Ovary (tissue), 3 donors: ENCODE data around the gene FAM9A.

Experiments used
- POLR2A ChIP-seq: fragments of 450-650 bp; IDR thresholded peaks from one replicate; pipeline ENCODE4 v1.6.1; 2017; ENCODE audit warnings: antibody characterized with exemption, mild to moderate bottlenecking, moderate library complexity
- TF ChIP-seq, protein P1 (sequence below), 3 donors: fragments of 450-650 bp in 2 of 3; fragments of 200-600 bp in 1 of 3; IDR thresholded peaks; one replicate each; pipeline versions ENCODE4 v1.5.1 to v1.8.0; 2016 to 2022; ENCODE audit warnings: antibody characterized with exemption in 3 of 3, mild to moderate bottlenecking in 1 of 3
- donor health status: DM: no; HTN: no; CAD: no.

DNA sequence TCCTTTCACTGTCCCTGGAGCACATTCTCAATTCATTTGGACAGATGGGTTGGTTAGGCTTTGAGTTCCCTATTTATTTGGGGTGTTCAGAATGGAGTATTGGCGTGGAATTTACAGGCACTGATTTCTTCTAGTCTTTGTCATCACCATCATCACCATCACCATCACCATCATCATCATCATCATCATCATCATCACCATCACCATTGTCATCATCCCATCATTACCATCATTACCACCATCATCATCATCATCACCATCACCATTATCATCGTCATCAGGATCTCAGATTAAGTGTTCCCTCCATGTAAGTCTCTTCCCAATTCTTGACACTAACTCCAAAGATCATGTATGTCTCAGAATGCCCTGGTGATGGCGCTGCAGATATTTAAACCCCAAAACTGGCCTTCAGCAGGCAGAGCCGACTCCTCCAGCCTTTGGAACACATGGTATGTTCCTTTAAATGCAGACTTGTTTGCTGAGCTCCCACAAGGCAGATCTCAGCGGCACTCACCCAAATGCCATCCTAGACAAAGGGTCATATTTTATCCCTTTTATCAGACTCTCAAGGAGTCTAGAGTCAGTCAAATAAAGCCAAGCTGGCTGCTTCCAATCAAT lies 19.8 kb upstream of the FAM9A start:
- TF ChIP-seq, protein P1, sequence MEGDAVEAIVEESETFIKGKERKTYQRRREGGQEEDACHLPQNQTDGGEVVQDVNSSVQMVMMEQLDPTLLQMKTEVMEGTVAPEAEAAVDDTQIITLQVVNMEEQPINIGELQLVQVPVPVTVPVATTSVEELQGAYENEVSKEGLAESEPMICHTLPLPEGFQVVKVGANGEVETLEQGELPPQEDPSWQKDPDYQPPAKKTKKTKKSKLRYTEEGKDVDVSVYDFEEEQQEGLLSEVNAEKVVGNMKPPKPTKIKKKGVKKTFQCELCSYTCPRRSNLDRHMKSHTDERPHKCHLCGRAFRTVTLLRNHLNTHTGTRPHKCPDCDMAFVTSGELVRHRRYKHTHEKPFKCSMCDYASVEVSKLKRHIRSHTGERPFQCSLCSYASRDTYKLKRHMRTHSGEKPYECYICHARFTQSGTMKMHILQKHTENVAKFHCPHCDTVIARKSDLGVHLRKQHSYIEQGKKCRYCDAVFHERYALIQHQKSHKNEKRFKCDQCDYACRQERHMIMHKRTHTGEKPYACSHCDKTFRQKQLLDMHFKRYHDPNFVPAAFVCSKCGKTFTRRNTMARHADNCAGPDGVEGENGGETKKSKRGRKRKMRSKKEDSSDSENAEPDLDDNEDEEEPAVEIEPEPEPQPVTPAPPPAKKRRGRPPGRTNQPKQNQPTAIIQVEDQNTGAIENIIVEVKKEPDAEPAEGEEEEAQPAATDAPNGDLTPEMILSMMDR (IDR thresholded peaks at IDR 0.05): no peak
- TF ChIP-seq POLR2A: no peak
